PC-9 (cell line): ENCODE results near the gene ATP2C2. TPM values are rescaled to one million over a fixed set of nuclear protein-coding genes. Genes with fewer than 3 reads are reported as not detected.

Experiments used
- BruUV-seq: library from RNA; stranded (reverse); fragments of 400-500 nt; replicated peaks from 2 replicates; lab custom pipeline; 2021; lab: Mats Ljungman, UMichigan
- CTCF ChIA-PET: fragments of 300-600 bp; sonication (Branson Sonifier 250); formaldehyde crosslinking; loops from one replicate; lab custom pipeline; 2022; ENCODE audit warnings: antibody characterized with exemption; lab: Charles Lee
- POLR2A ChIA-PET: fragments of 300-600 bp; sonication (Branson Sonifier 250); formaldehyde crosslinking; loops from one replicate; lab custom pipeline; 2022; ENCODE audit warnings: antibody characterized with exemption; ENCODE audit not compliant: unreplicated experiment; lab: Charles Lee
- DNase-seq, 2 experiments: peaks; one replicate each; pipeline versions ENCODE4 v3.0.0 to v3.0.0-alpha.2; 2015 to 2022; ENCODE audit warnings: mixed read lengths in 1 of 2
- H2AFZ ChIP-seq: fragments of 200-600 bp; sonication (generic); 2 replicates; pipeline ENCODE4 v1.8.1; 2017; ENCODE audit warnings: antibody characterized with exemption
- H3F3A ChIP-seq: fragments of 200-600 bp; sonication (generic); 2 replicates; pipeline ENCODE4 v1.8.1; 2017; ENCODE audit warnings: antibody characterized with exemption, mild to moderate bottlenecking, low read depth; ENCODE audit not compliant: insufficient read depth
- H3K27ac ChIP-seq: fragments of 200-600 bp; sonication (generic); 2 replicates; pipeline ENCODE4 v1.6.1; 2016; ENCODE audit warnings: mixed run types
- H3K27me3 ChIP-seq: fragments of 200-600 bp; sonication (generic); 2 replicates; pipeline ENCODE4 v1.6.1; 2016; ENCODE audit warnings: low read depth, mixed run types; ENCODE audit not compliant: insufficient read depth
- H3K36me3 ChIP-seq: fragments of 200-600 bp; sonication (generic); 2 replicates; pipeline ENCODE4 v1.6.1; 2016; ENCODE audit warnings: low read depth, mixed run types
- H3K4me1 ChIP-seq: fragments of 200-600 bp; sonication (generic); replicated peaks from 2 replicates; pipeline ENCODE4 v1.6.1; 2016; ENCODE audit warnings: mixed run types; ENCODE audit not compliant: insufficient read depth
- H3K4me2 ChIP-seq: fragments of 200-600 bp; sonication (generic); 2 replicates; pipeline ENCODE4 v1.6.1; 2017; ENCODE audit warnings: mixed run types
- H3K4me3 ChIP-seq: fragments of 200-600 bp; sonication (generic); 2 replicates; pipeline ENCODE4 v1.6.1; 2016; ENCODE audit warnings: mixed run types
- H3K79me2 ChIP-seq: fragments of 200-600 bp; sonication (generic); 2 replicates; pipeline ENCODE4 v1.6.1; 2017; ENCODE audit warnings: low read depth, mixed run types
- H3K9me2 ChIP-seq: fragments of 200-600 bp; sonication (generic); 2 replicates; pipeline ENCODE4 v1.8.1; 2017; ENCODE audit warnings: mild to moderate bottlenecking; ENCODE audit not compliant: insufficient read depth
- H3K9me3 ChIP-seq: fragments of 200-600 bp; sonication (generic); 2 replicates; pipeline ENCODE4 v1.8.1; 2016; ENCODE audit warnings: low read depth; ENCODE audit not compliant: insufficient read depth
- H4K20me1 ChIP-seq: fragments of 200-600 bp; sonication (generic); 2 replicates; pipeline ENCODE4 v1.8.1; 2017; ENCODE audit not compliant: insufficient read depth
- CTCF ChIP-seq: fragments of 200-600 bp; sonication (generic); conservative IDR thresholded peaks from 2 replicates; pipeline ENCODE4 v1.6.1; 2017; ENCODE audit warnings: mixed run types, antibody characterized with exemption, mild to moderate bottlenecking, moderate library complexity
- EZH2 ChIP-seq: fragments of 200-600 bp; sonication (generic); IDR thresholded peaks from 2 replicates; pipeline ENCODE4 v1.8.0; 2017; ENCODE audit warnings: antibody characterized with exemption, low read depth
- intact Hi-C: fragments of 100-400 bp; cut with micrococcal nuclease; formaldehyde crosslinking; loops from one replicate; pipeline ENCODE4 v1.10.0; 2022; ENCODE audit not compliant: unreplicated experiment
- total RNA-seq: library from RNA; stranded (reverse); gene quantifications from 2 replicates; pipeline ENCODE4 v1.2.3, GENCODE V29; 2021

The ATP2C2 gene
- total RNA-seq, 1 experiment from 2014 or later = 17.2 TPM

GRCh38 chr16:84442416-84443145 is 74.2 kb downstream of the ATP2C2 start:
- no TSS peak for BruUV-seq
- Histone ChIP-seq H3K79me2 (no peaks in the 10 kb centered on the region), H3K36me3 (no peaks in the 10 kb centered on the region), H3K4me3 (no peak overlapping the region), H3K27ac (no peak overlapping the region), H3K4me1 (no peaks in the 10 kb centered on the region; the same call in 1 of the 2 replicates), H3K9me3 (no peaks in the 10 kb centered on the region), H3K9me2 (no peaks in the 10 kb centered on the region), H2AFZ (no peak overlapping the region), H3K27me3 (no peaks in the 10 kb centered on the region), H3F3A (peaks cover 9% of the 10 kb centered on the region; the same call in 1 of the 2 replicates), H4K20me1 (no peaks in the 10 kb centered on the region), H3K4me2 (no peak overlapping the region)
- TF ChIP-seq CTCF (no peak), EZH2 (no peak)
- intact Hi-C loops = no loop called here
- ChIA-PET CTCF (no interaction called here), POLR2A (no interaction called here)
- DNase-seq = no peak

GRCh38 chr16:84443166-84443802 is 74.9 kb downstream of the ATP2C2 start:
- no peaks in the 10 kb centered on the region for H3K9me2 ChIP-seq
- H3K4me3 ChIP-seq = no peak overlapping the region
- no peak for DNase-seq
- H3K4me2 ChIP-seq = no peak overlapping the region
- no peaks in the 10 kb centered on the region for H3K79me2 ChIP-seq
- CTCF ChIA-PET = no interaction called here
- no peaks in the 10 kb centered on the region for H3K27me3 ChIP-seq
- H4K20me1 ChIP-seq = no peaks in the 10 kb centered on the region
- H3K4me1 ChIP-seq = no peaks in the 10 kb centered on the region; the same call in 1 of the 2 replicates
- H3K9me3 ChIP-seq = no peaks in the 10 kb centered on the region
- TF ChIP-seq CTCF (no peak), EZH2 (no peak)
- POLR2A ChIA-PET = no interaction called here
- peaks cover 15% of the 10 kb centered on the region; the same call in 1 of the 2 replicates for H3F3A ChIP-seq
- H3K36me3 ChIP-seq = no peaks in the 10 kb centered on the region
- no peak overlapping the region for H3K27ac ChIP-seq
- H2AFZ ChIP-seq = no peak overlapping the region
- no TSS peak for BruUV-seq
- intact Hi-C loops = no loop called here

GRCh38 chr16:84444476-84444875 is 76.1 kb downstream of the ATP2C2 start:
- no peaks in the 10 kb centered on the region for H3K27me3 ChIP-seq
- H3K4me2 ChIP-seq = no peak overlapping the region
- ChIA-PET POLR2A (no interaction called here), CTCF (no interaction called here)
- H3K9me2 ChIP-seq = no peaks in the 10 kb centered on the region
- no peaks in the 10 kb centered on the region; the same call in 1 of the 2 replicates for H3K4me1 ChIP-seq
- TF ChIP-seq CTCF = no peak
- TF ChIP-seq EZH2 = no peak
- H3K4me3 ChIP-seq = no peak overlapping the region
- no TSS peak for BruUV-seq
- no peaks in the 10 kb centered on the region for H4K20me1 ChIP-seq
- H3K9me3 ChIP-seq = no peaks in the 10 kb centered on the region
- H3F3A ChIP-seq = peaks cover 15% of the 10 kb centered on the region; the same call in 1 of the 2 replicates
- intact Hi-C loops = no loop called here
- no peak overlapping the region for H2AFZ ChIP-seq
- no peaks in the 10 kb centered on the region for H3K79me2 ChIP-seq
- no peaks in the 10 kb centered on the region for H3K36me3 ChIP-seq
- DNase-seq = no peak
- no peak overlapping the region for H3K27ac ChIP-seq
